Embryonic facial prominence (tissue), 1 donor: ENCODE measurements around the gene COTL1.

Experiments
- DNase-seq: peaks from one replicate; pipeline ENCODE4 v3.0.0-alpha.2; 2016; ENCODE audit errors: extremely low spot score

COTL1 gene

GRCh38 chr16:84552135-84552534 is 65.7 kb downstream of the COTL1 start:
- DNase-seq, result no peak

GRCh38 chr16:84550096-84550495 is 67.8 kb downstream of the COTL1 start:
- DNase-seq, result no peak

DNA sequence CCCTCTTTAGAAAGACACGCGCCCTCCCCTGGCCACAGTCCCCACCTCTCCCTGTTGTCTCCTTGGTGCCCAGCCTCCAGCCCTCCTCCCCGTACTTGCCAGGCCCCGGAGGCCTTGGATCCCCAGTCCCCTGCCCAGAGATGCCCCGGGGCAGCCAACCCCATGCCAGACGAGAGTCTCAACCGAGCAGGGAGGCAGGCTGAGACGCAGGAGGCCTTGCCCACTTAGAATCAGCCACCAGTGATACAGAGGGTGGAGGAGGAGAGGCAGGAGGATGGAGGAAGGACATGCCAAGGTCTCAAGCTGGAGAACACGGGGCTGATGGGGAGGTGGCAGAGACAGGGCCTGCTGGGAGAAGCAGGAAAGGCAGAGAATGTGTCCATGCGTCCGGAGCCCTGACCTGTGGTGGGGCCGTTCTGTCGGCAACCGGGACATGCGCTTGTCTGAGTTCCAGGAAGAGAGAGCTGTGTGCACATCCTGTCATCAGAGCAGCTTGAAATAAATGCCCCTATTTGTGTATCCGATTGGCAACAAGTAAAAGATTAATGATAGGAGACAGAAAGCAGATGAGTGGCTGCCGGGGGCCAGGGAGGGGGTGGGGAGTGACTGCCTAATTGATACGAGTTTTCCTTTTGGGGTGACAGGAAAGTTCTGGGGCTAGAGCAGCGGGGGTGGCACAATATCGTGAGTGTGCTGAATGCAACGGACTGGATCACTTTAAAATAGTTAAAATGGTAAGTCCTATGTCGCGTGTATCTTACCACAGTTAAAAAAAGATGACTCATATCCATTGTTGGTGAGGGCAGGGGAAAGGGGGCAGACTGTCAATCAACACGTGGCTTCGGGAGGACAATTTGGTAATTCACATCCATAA is 68.7 kb downstream of the COTL1 start:
- no peak for DNase-seq

GRCh38 chr16:84548508-84548907 is 69.4 kb downstream of the COTL1 start:
- DNase-seq, result no peak

GRCh38 chr16:84547546-84548061 is 70.3 kb downstream of the COTL1 start:
- no peak for DNase-seq

DNA sequence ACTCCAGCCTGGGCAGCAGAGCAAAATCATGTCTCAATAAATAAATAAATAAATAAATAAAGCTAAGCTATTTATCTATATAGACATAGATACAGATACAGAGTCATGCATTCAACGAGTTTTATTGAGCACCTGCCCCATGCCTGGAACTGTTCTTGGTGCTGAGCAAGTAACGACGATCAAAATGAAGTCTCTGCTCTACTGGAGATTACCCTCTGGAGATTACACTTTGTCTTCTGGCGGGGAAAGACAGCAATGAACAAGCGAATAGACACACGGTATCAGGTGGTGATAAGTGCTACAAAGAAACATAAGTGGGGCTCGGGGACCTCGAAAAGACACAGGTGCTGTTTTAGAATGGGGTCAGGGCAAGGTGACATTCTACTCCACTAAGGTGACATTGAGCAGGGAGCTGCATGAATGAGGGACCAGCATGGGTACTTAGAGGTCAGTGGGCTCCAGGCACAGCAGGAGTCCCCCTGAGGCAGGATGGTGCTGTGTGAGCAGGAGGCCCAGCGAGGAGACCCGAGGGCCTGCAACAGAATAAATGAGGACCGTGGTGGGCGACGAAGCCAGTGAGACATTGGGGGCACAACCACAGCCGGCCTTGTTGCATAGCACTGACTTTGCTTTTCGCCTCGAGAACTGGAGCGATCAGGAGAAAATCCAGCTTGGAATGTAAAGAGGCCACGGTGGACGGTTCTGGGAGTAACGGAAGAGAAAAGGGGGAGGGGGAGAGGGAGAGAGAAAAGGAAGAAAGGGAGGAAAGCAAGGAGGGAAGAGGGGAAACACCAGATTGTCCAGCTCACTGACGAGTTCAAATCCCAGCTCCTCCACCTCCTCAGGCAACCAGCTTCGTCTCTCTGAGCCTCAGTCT is 71.0 kb downstream of the COTL1 start:
- DNase-seq, result no peak

DNA sequence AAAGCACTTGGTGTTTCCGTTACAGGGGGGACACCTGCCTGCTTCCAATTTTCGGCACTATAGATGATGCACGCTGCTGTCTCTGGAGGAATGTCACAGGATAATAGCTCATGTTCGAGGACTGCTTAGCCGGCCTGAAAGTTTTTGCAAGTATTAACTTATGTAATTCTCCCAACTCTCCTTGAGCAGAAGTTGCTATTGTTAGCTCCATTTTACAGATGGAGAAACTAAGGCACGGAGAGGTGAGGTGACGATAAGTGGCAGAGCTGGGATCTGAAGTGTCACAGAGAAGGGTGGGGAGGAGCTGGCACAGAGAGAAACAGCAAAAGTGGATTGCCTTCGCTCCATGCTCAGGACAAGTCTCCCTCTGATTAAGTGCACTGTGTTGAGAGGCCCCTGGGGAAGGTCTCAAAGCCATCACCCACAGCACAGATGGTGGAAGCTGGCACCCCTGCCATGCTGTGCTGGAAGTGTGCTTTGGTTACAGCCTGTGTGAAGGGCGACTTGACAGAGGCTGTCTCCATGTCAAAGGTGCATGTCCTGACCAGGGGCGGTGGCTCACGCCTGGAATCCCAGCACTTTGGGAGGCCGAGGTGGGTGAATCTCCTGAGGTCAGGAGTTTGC is 72.7 kb downstream of the COTL1 start:
- no peak for DNase-seq

DNA sequence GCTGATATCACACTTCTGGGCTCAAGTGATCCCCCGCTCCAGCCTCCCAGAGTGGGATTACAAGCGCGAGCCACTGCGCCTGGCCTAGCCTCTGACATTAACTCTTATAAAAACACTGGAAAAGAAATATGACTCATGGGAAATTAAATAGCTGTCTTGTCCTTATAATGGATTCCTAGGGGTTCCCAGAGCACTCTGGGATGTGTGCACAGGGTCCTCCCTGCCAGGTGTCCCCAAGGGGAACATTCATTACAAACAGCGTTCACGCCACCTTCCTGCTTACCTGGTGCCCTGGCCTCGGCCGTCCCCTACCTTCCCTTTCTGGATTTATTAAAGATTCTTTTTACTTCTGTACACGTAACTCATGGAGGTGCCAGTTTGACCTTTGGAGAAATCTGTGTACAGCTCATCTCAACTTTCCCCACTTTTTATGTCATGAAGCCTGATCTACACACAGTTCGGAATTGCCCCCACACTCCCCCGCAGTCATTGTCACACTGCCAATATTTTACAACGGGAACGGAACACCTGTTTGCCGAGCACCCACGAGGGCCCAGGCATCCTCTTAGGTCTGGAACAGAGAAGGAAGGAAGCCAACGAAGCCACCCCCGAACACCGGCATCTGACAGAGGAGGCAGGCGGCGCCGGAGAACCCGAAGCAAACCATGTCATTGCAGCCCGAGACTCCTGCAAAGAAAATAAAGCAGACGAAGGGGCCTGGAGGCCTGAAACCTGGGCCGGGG is 73.7 kb downstream of the COTL1 start:
- no peak for DNase-seq

DNA sequence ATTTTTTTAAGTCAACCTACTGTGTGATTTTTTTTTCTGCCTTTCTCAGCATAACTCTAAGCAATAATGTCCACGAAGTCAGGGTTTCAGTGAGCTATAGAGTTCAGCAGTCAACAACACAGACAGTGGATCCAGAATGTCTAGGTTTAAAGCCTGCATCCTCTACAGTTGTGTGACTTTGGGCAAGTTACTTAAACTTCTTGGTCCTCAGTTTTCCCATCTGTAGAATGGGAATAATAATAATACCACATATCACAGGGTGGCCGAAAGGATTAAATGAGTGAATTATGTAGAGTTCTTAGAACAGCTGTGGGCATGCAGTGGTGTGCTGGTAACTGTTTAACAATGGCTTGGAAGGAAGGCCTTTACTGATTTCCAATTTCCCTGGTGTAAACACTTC is 74.6 kb downstream of the COTL1 start:
- no peak for DNase-seq

DNA sequence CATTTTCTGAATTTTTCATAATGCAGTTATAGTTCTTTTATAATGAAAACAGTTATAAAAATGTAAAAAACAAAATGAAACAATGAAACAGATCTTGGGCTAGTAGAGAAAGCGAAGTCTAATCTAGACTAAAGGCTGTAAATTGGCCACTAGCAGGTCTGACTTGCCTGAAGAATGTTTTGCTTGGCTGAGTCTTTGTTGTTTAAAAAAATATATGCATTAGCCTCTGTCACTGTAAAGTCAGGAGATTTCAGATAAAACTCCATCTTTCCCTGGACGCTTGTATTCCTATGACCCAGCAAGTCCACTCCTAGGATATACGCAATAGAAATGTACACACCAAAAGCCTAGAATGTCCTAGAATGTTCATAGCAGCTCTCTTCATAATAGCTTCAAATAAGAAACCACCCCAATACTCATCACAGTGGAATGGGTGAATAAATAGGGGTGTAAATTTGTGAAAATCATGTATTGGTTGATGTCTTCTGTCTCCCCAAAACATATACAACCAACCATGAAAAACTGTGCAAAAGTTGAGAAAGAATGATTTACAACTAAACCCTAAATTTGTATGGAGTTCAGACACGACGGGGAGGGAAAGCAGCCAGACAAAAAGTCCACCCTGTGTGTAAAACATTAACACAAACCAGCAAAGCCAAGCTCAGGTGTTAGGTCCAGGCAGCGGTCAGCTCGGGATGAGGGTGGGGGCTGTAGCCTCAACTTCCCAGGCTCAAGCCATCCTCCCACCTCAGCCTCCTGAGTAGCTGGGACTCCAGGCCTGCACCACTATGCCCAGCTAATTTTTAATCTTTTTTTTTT is 75.7 kb downstream of the COTL1 start:
- no peak for DNase-seq

DNA sequence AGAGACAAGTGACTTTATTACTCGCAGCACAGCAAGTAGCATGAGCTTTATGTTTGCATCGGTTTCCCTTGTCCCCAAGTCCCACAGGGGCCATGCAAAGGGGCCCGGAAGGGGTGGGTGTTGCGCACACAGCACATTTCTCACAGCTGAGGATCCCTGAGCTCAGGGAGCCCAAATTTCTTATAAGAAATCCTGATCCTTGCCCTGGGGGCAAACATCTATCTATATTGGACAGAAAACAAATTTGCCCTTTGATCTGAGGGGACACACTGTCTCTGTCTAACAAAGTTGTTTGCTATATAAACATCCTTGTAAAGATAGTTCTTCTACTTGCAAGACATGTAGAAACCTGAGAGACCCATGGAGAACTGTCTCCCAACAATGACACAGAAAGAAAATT is 77.7 kb downstream of the COTL1 start:
- DNase-seq, result no peak

GRCh38 chr16:84538222-84538840 is 79.5 kb downstream of the COTL1 start:
- no peak for DNase-seq

- DNase-seq, result no peak
Observed at GRCh38 chr16:84537491-84538151, 80.3 kb downstream of the COTL1 start.

DNA sequence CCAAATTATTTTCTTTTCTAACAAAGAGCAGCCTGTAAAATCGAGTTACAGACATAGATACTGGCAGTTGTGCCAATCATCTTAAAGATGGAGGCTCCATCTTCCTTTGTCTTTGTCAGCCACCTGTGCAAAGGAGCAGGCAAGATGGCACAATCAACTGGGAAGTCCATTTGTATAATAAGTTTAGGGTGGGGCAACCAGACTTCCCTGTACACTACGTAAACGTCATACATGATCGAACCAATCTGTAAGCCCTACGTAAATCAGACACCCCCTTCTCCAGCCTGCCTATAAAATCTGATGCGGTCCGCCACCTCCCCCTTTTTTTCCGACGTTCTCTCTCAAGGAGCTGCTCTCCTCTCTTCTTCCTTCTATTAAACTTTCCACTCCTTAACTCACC is 82.0 kb downstream of the COTL1 start:
- DNase-seq, result no peak

DNA sequence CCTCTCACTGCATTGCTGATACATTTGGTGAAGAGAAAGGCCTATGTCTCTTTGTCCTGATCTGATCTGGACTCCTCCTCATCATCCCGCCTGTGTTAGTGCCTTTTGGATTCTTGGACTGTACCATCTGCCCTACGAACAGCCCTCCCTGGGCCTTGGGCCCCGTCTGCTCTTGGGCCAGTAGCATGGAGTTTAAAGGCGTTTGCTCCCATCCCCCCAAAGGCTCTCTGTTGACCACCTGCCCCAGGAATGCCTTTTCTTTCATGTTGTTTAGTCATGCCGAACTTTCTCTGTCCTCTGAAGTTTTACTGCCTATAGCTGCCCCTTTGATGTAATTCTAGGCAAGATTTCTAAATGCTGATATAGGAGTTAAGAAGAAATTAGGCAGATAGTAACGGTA is 82.5 kb downstream of the COTL1 start:
- DNase-seq, result no peak

DNA sequence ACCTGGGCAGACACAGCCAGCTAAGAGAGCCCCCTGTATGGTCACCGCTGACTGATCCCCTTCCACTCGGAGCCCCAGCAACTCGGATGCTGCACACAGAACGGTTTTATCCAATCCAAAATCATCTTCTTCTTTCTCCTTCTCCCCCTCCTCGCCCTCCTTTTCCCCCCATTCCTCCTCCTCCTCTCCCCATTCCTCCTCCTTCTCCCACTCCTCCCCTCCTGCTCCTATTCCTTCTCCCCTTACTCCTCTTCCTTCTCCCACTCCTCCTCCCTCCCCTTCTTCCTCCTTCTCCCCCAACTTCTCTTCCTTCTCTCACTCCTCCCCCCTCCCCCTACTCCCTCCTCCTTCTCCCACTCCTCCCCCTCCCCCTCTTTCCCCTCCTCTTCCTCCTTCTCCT is 83.1 kb downstream of the COTL1 start:
- no peak for DNase-seq

DNA sequence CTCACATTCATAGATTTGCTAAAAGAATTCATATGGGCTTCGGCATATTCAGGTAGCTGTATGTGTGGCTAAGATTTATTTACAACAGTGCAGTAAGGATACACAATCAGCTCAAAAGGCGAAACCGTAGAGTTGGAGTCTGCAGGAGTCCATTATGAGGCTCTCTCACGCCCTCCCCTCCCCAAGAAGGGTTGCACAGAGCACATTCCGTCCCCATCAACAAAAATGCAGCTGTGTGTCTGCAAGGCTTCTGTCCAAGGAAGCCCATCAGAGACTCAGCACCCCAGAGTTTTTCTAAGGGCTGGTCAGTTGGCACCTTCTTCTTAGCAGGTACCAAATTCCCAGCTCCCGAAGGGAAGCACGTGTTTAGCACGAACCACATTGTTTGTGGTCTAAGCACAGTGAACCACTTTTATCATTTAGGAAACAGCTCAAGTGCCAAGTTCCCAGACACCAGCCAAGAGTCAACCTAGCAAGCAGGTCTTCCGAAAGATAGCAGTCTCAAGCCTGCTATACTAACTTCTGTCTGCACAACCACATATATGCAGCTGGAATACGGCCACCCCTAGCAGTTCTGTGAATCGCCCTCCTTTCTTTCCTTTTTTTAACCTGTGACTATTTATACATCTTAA is 84.9 kb downstream of the COTL1 start:
- no peak for DNase-seq

GRCh38 chr16:84532291-84532724 is 85.6 kb downstream of the COTL1 start:
- no peak for DNase-seq

GRCh38 chr16:84531671-84532111 is 86.2 kb downstream of the COTL1 start:
- no peak for DNase-seq
